HG03095 (cell line): ENCODE measurements around the gene CEBPG.

ENCODE experiments used
- ATAC-seq: cut with Tn5 transposase; IDR thresholded peaks from one replicate; pipeline ENCODE4 v1.9.1; 2021; ENCODE audit warnings: moderate library complexity; ENCODE audit not compliant: unreplicated experiment

Gene CEBPG

GRCh38 chr19:33405553-33406461 is 32.3 kb downstream of the CEBPG start:
- ATAC-seq: no peak

GRCh38 chr19:33406521-33407139 is 33.1 kb downstream of the CEBPG start:
- ATAC-seq: no peak

- ATAC-seq: no peak
These were observed 33.6 kb downstream of the CEBPG start for GRCh38 chr19:33407140-33407551.

- ATAC-seq: no peak
These were observed 34.2 kb downstream of the CEBPG start for GRCh38 chr19:33407716-33408115.

- no peak for ATAC-seq
These were observed 34.6 kb downstream of the CEBPG start for GRCh38 chr19:33408116-33408515.

- no peak for ATAC-seq
These were observed 35.3 kb downstream of the CEBPG start for GRCh38 chr19:33408538-33409434.

GRCh38 chr19:33409906-33410685 is 36.6 kb downstream of the CEBPG start:
- ATAC-seq: no peak

GRCh38 chr19:33410915-33411401 is 37.4 kb downstream of the CEBPG start:
- ATAC-seq: no peak

GRCh38 chr19:33411621-33412180 is 38.2 kb downstream of the CEBPG start:
- no peak for ATAC-seq

GRCh38 chr19:33412601-33413425 is 39.3 kb downstream of the CEBPG start:
- ATAC-seq: no peak

- ATAC-seq: no peak
These were observed 39.9 kb downstream of the CEBPG start for GRCh38 chr19:33413426-33413725.

GRCh38 chr19:33413868-33414666 is 40.6 kb downstream of the CEBPG start:
- ATAC-seq: no peak

GRCh38 chr19:33414667-33415605 is 41.4 kb downstream of the CEBPG start:
- ATAC-seq: no peak

- ATAC-seq: no peak
These were observed 43.1 kb downstream of the CEBPG start for GRCh38 chr19:33416307-33417215.

GRCh38 chr19:33417751-33418150 is 44.2 kb downstream of the CEBPG start:
- no peak for ATAC-seq

- ATAC-seq: no peak
These were observed 45.0 kb downstream of the CEBPG start for GRCh38 chr19:33418461-33418860.
